OCI-LY7 (cell line): Measurements from ENCODE around the gene P4HTM. TPM values are rescaled to one million over a fixed set of nuclear protein-coding genes. Genes with fewer than 3 reads are reported as not detected.

Experiments used
- BruUV-seq: library from RNA; stranded (reverse); fragments of 400-500 nt; replicated peaks from 2 replicates; lab custom pipeline; 2021; lab: Mats Ljungman, UMichigan
- CTCF ChIA-PET: fragments of 300-600 bp; sonication (Branson Sonifier 250); formaldehyde crosslinking; loops from one replicate; lab custom pipeline; 2022; ENCODE audit warnings: antibody characterized with exemption; ENCODE audit not compliant: unreplicated experiment; lab: Charles Lee
- POLR2A ChIA-PET: fragments of 300-600 bp; sonication (Branson Sonifier 250); formaldehyde crosslinking; loops from one replicate; lab custom pipeline; 2022; ENCODE audit warnings: antibody characterized with exemption; lab: Charles Lee
- DNase-seq: peaks from one replicate; pipeline ENCODE4 v3.0.0-alpha.2; 2015; ENCODE audit warnings: low spot score
- H2AFZ ChIP-seq: fragments of 200-600 bp; sonication (generic), shearing (Covaris generic); 2 replicates; pipeline ENCODE4 v1.6.1; 2014; ENCODE audit warnings: mild to moderate bottlenecking, antibody characterized with exemption, low read length, moderate library complexity
- H3K27ac ChIP-seq: fragments of 200-600 bp; sonication (generic); 2 replicates; pipeline ENCODE4 v1.5.1; 2014; ENCODE audit warnings: mixed run types, low read depth, mild to moderate bottlenecking, moderate library complexity, low read length, inconsistent platforms; ENCODE audit not compliant: poor library complexity, severe bottlenecking
- H3K36me3 ChIP-seq: fragments of 200-600 bp; sonication (generic); 2 replicates; pipeline ENCODE4 v1.6.1; 2014; ENCODE audit warnings: mild to moderate bottlenecking, antibody characterized with exemption, low read length, moderate library complexity, mixed read lengths; ENCODE audit not compliant: insufficient read depth
- H3K4me1 ChIP-seq: fragments of 200-600 bp; sonication (generic); 2 replicates; pipeline ENCODE4 v1.5.1; 2014; ENCODE audit warnings: mild to moderate bottlenecking, low read length; ENCODE audit not compliant: insufficient read depth, poor library complexity, severe bottlenecking
- H3K4me2 ChIP-seq: fragments of 200-600 bp; sonication (generic); 2 replicates; pipeline ENCODE4 v1.6.1; 2014; ENCODE audit warnings: mild to moderate bottlenecking, low read length
- H3K4me3 ChIP-seq: fragments of 200-600 bp; sonication (generic); 2 replicates; pipeline ENCODE4 v1.5.1; 2014; ENCODE audit warnings: mild to moderate bottlenecking, low read depth, low read length; ENCODE audit not compliant: poor library complexity, severe bottlenecking
- H3K79me2 ChIP-seq: fragments of 200-600 bp; sonication (generic); 2 replicates; pipeline ENCODE4 v1.6.1; 2016; ENCODE audit warnings: low read depth, mild to moderate bottlenecking, low read length, moderate library complexity, mixed read lengths; ENCODE audit not compliant: insufficient read depth
- H3K9me2 ChIP-seq: fragments of 200-600 bp; sonication (generic); 2 replicates; pipeline ENCODE4 v1.6.1; 2016; ENCODE audit warnings: mild to moderate bottlenecking, low read length, mixed read lengths; ENCODE audit not compliant: insufficient read depth
- H3K9me3 ChIP-seq: fragments of 200-600 bp; sonication (generic); 2 replicates; pipeline ENCODE4 v1.6.1; 2014; ENCODE audit warnings: mild to moderate bottlenecking, mixed run types, low read length, mixed read lengths
- H4K20me1 ChIP-seq: fragments of 200-600 bp; sonication (generic); 2 replicates; pipeline ENCODE4 v1.6.1; 2014; ENCODE audit warnings: mild to moderate bottlenecking, antibody characterized with exemption, low read length, moderate library complexity, mixed read lengths; ENCODE audit not compliant: insufficient read depth
- CTCF ChIP-seq: fragments of 200-600 bp; sonication (generic); conservative IDR thresholded peaks from 2 replicates; pipeline ENCODE4 v1.5.1; 2014; ENCODE audit warnings: mild to moderate bottlenecking, antibody characterized with exemption, low read length, moderate library complexity, mixed read lengths
- EZH2phosphoT487 ChIP-seq: fragments of 200-600 bp; sonication (generic); IDR thresholded peaks from 2 replicates; pipeline ENCODE4 v1.6.1; 2018; ENCODE audit warnings: low read depth, borderline replicate concordance, mild to moderate bottlenecking, mixed run types, antibody characterized with exemption, low read length, moderate library complexity, mixed read lengths
- intact Hi-C: fragments of 100-400 bp; cut with micrococcal nuclease; formaldehyde crosslinking; loops from one replicate; pipeline ENCODE4 v1.10.0; 2022; ENCODE audit not compliant: unreplicated experiment
- total RNA-seq, 2 experiments: library from RNA; depleted of rRNA in 1 of 2; stranded (reverse); fragments of >200 nt in 1 of 2; shearing (Covaris generic) in 1 of 2; gene quantifications; 2 replicates each; pipeline ENCODE4 v1.2.3, GENCODE V29; 2014 to 2022

Gene P4HTM
- total RNA-seq, 2 experiments from 2014 or later = 36.9 to 45.3 TPM

GRCh38 chr3:49004352-49005302 lies 14.6 kb downstream of the P4HTM start:
- Histone ChIP-seq H3K79me2 (peaks cover 18% of the 10 kb centered on the region; the same call in 1 of the 2 replicates), H2AFZ (no peak overlapping the region), H3K36me3 (peaks cover 5% of the 10 kb centered on the region; the same call in 1 of the 2 replicates), H3K4me2 (no peak overlapping the region), H3K9me2 (no peaks in the 10 kb centered on the region), H3K9me3 (no peaks in the 10 kb centered on the region), H3K4me3 (no peak overlapping the region), H3K4me1 (peaks cover 18% of the 10 kb centered on the region), H3K27ac (no peak overlapping the region), H4K20me1 (peaks cover 9% of the 10 kb centered on the region; the same call in 1 of the 2 replicates)
- ChIA-PET POLR2A (no interaction called here), CTCF (no interaction called here)
- no peak for TF ChIP-seq EZH2phosphoT487
- TF ChIP-seq CTCF = no peak
- no peak for DNase-seq
- intact Hi-C loops = loop anchor here (5.0 kb wide), 1 partner anchor 88 kb away; the partner anchor contains the start of gene QRICH1
- BruUV-seq = no TSS peak

GRCh38 chr3:49005303-49005680 lies 15.3 kb downstream of the P4HTM start:
- POLR2A ChIA-PET = no interaction called here
- H3K9me3 ChIP-seq = no peaks in the 10 kb centered on the region
- H3K4me3 ChIP-seq = no peak overlapping the region
- DNase-seq = no peak
- H2AFZ ChIP-seq = no peak overlapping the region
- H3K36me3 ChIP-seq = peaks cover 7% of the 10 kb centered on the region; the same call in 1 of the 2 replicates
- H3K9me2 ChIP-seq = no peaks in the 10 kb centered on the region
- CTCF ChIA-PET = no interaction called here
- intact Hi-C loops = loop anchor here (5.0 kb wide), 1 partner anchor 87 kb away; the partner anchor contains the start of gene QRICH1
- TF ChIP-seq CTCF (no peak), EZH2phosphoT487 (no peak)
- no peak overlapping the region for H3K27ac ChIP-seq
- H4K20me1 ChIP-seq = peaks cover 9% of the 10 kb centered on the region; the same call in 1 of the 2 replicates
- no peak overlapping the region for H3K4me2 ChIP-seq
- peaks cover 21% of the 10 kb centered on the region; the same call in 1 of the 2 replicates for H3K79me2 ChIP-seq
- no TSS peak for BruUV-seq
- peaks cover 18% of the 10 kb centered on the region for H3K4me1 ChIP-seq
